ENCODE measurements around the gene PTPRG.

GRCh38 chr3:61714225-61714624, 152.9 kb downstream of the PTPRG start:
- TF ChIP-seq POLR2A (IDR thresholded peaks at IDR 0.05): no peak
- TF ChIP-seq CTCF (IDR thresholded peaks at IDR 0.05): no peak

Measured in body of pancreas (tissue), 4 donors.